Psoas muscle (tissue), 8 donors: ENCODE results near the gene MRPL27. TPM values are rescaled to one million over a fixed set of nuclear protein-coding genes. Genes with fewer than 3 reads are reported as not detected.

Source experiments
- ATAC-seq, 4 donors: fragments of 200-7000 bp; cut with Tn5 transposase; one replicate each; pipeline ENCODE4 v1.9.1; 2020; ENCODE audit warnings: moderate library complexity in 3 of 4, mild to moderate bottlenecking in 2 of 4
- DNase-seq, 2 donors: peaks; one replicate each; pipeline ENCODE4 v3.0.0-alpha.2; 2020
- H3K27ac ChIP-seq: fragments of 200-600 bp; one replicate; pipeline ENCODE4 v1.8.0; 2022
- H3K27me3 ChIP-seq, 3 donors: fragments of 200-600 bp in 1 of 3; one replicate each; pipeline versions ENCODE4 v1.6.1 to v1.8.0; 2013 to 2022; ENCODE audit warnings: low read length in 2 of 3, mild to moderate bottlenecking in 2 of 3, moderate library complexity in 1 of 3; ENCODE audit not compliant: insufficient read depth in 3 of 3
- H3K36me3 ChIP-seq, 2 donors: fragments of 200-600 bp in 1 of 2; one replicate each; pipeline versions ENCODE4 v1.6.1 to v1.8.0; 2013 to 2022; ENCODE audit warnings: low read depth in 1 of 2, mild to moderate bottlenecking in 1 of 2, moderate library complexity in 1 of 2; ENCODE audit not compliant: insufficient read depth in 1 of 2
- H3K4me1 ChIP-seq: fragments of 200-600 bp; one replicate; pipeline ENCODE4 v1.8.0; 2022
- H3K4me3 ChIP-seq: fragments of 200-600 bp; one replicate; pipeline ENCODE4 v1.8.0; 2022; ENCODE audit warnings: mild to moderate bottlenecking
- H3K9me3 ChIP-seq: fragments of 200-600 bp; one replicate; pipeline ENCODE4 v1.8.0; 2022
- CTCF ChIP-seq: fragments of 200-600 bp; IDR thresholded peaks from one replicate; pipeline ENCODE4 v1.8.0; 2022; ENCODE audit warnings: antibody characterized with exemption
- WGBS, 3 donors: extraction: QIAGEN DNeasy Blood & Tissue Kit; methylation state at CpG; one replicate each; pipeline versions ENCODE4 v1.1.6 to v1.1.7; 2013; 5-methylcytosine and 5-hydroxymethylcytosine counted together
- intact Hi-C, 2 donors: fragments of 100-400 bp; cut with DNase I; formaldehyde crosslinking; loops; one replicate each; pipeline versions ENCODE4 v1.11.0 to v1.14.2; 2022
- polyA plus RNA-seq, 3 donors: library from polyadenylated mRNA; stranded (reverse); fragments of 200-250 nt; gene quantifications; one replicate each; pipeline ENCODE4 v1.2.3, GENCODE V29; 2013
- total RNA-seq, 4 donors: library from RNA; stranded (reverse); fragmentation: NEBNext Ultra II Directional in 2 of 4; extraction: Animal tissue kit (Norgen Biotek cat#: 25700) in 2 of 4; gene quantifications; one replicate each; pipeline versions ENCODE4 v1.2.1 to v1.2.4, GENCODE V29; 2021 to 2023
- donor health status: healthy with polysubstance abuse.
- donor health status: DM: no; HTN: no; CAD: no; lungs with moderate emphysema.
- donor health status: Bipolar disorder and iron deficiency.
- donor health status: healthy.
- donor health status: DM: yes; HTN: yes; CAD: no.
- donor health status: DM: no; HTN: no; CAD: no.
- donor health status: DM: no; HTN: no; CAD: no.
- donor health status: DM: yes; HTN: yes; CAD: no.

Gene MRPL27
- total and polyA plus RNA-seq, 7 donors = 70.7 to 468 (median 128) TPM

- Histone ChIP-seq H3K4me3 (no peak overlapping the region), H3K27ac (no peak overlapping the region), H3K36me3 (no peaks in the 10 kb centered on the region), H3K9me3 (no peaks in the 10 kb centered on the region), H3K4me1 (peaks cover 5% of the 10 kb centered on the region), H3K27me3 (peaks cover 0 to 3% (median 2%) of the 10 kb centered on the region in 3 donors)
- no peak for DNase-seq
- WGBS, 3 donors = 87 to 93% (median 88%) methylated on average over 11 of the region's 11 CpGs
- ATAC-seq = no peak
- no peak for TF ChIP-seq CTCF
- intact Hi-C loops = no loop called here
Measured at GRCh38 chr17:50330151-50330775, 42.7 kb downstream of the MRPL27 start.

GRCh38 chr17:50329716-50330115 is 43.3 kb downstream of the MRPL27 start:
- H3K9me3 ChIP-seq = no peaks in the 10 kb centered on the region
- TF ChIP-seq CTCF = no peak
- H3K4me3 ChIP-seq = no peak overlapping the region
- no peak for DNase-seq
- intact Hi-C loops = no loop called here
- ATAC-seq = no peak
- 87 to 93% (median 90%) methylated on average over 3 of the region's 3 CpGs for WGBS, 3 donors
- peaks cover 0 to 3% (median 0%) of the 10 kb centered on the region in 3 donors for H3K27me3 ChIP-seq
- no peak overlapping the region for H3K27ac ChIP-seq
- no peaks in the 10 kb centered on the region for H3K36me3 ChIP-seq
- peaks cover 5% of the 10 kb centered on the region for H3K4me1 ChIP-seq

- Histone ChIP-seq H3K27me3 (peaks cover 0 to 3% (median 0%) of the 10 kb centered on the region in 3 donors), H3K4me1 (peaks cover 5% of the 10 kb centered on the region), H3K9me3 (no peaks in the 10 kb centered on the region), H3K27ac (no peak overlapping the region), H3K36me3 (no peaks in the 10 kb centered on the region), H3K4me3 (no peak overlapping the region)
- no peak for TF ChIP-seq CTCF
- WGBS, 3 donors = 44 to 49% (median 48%) methylated on average over 21 of the region's 21 CpGs
- no peak for DNase-seq
- intact Hi-C loops = no loop called here
- no peak for ATAC-seq
Measured at GRCh38 chr17:50328363-50329325, 44.3 kb downstream of the MRPL27 start.

GRCh38 chr17:50326831-50327364 is 46.1 kb downstream of the MRPL27 start:
- DNase-seq (no peak), ATAC-seq (no peak)
- Histone ChIP-seq H3K27ac (no peak overlapping the region), H3K9me3 (no peaks in the 10 kb centered on the region), H3K4me1 (peaks cover 5% of the 10 kb centered on the region), H3K36me3 (no peaks in the 10 kb centered on the region), H3K4me3 (no peak overlapping the region), H3K27me3 (no peaks in the 10 kb centered on the region)
- TF ChIP-seq CTCF = no peak
- intact Hi-C loops = no loop called here
- 80 to 87% (median 83%) methylated on average over 9 of the region's 9 CpGs for WGBS, 3 donors
